B cell (primary cell): Measurements from ENCODE around the gene ITGAV. TPM values are rescaled to one million over a fixed set of nuclear protein-coding genes. Genes with fewer than 3 reads are reported as not detected.

Experiments
- ATAC-seq: fragments of 200-7000 bp; cut with Tn5 transposase; one replicate; pipeline ENCODE4 v1.10.0; 2021; ENCODE audit warnings: low read depth, mild to moderate bottlenecking, moderate number of reproducible peaks, moderate library complexity
- CTCF ChIA-PET: fragments of 350-600 bp; sonication (Branson Sonifier 250); formaldehyde crosslinking; loops from one replicate; lab custom pipeline; 2021; ENCODE audit warnings: antibody characterized with exemption, inconsistent platforms; lab: Charles Lee
- POLR2A ChIA-PET: fragments of 350-600 bp; sonication (Branson Sonifier 250); formaldehyde crosslinking; loops from one replicate; lab custom pipeline; 2021; ENCODE audit warnings: antibody characterized with exemption; lab: Charles Lee
- DNase-seq: peaks from one replicate; pipeline ENCODE4 v3.0.0; 2013
- H2AFZ ChIP-seq: 2 replicates; pipeline ENCODE4 v1.6.1; 2012; ENCODE audit warnings: mild to moderate bottlenecking, low read depth, low read length; ENCODE audit not compliant: insufficient read depth, poor library complexity, severe bottlenecking
- H3K27ac ChIP-seq, 2 donors: 1 replicate in 1 of 2; 2 replicates in 1 of 2; pipeline ENCODE4 v1.5.1; 2012 to 2013; ENCODE audit warnings: low read length in 2 of 2, mild to moderate bottlenecking in 2 of 2, moderate library complexity in 1 of 2
- H3K27me3 ChIP-seq, 4 experiments: fragments of 200-600 bp in 1 of 4; sonication (generic) in 1 of 4; replicated peaks in 1 of 4; 1 replicate in 2 of 4; 2 replicates in 2 of 4; pipeline versions ENCODE4 v1.6.1 to v1.7.0; 2013 to 2016; ENCODE audit warnings: low read length in 3 of 4, mild to moderate bottlenecking in 2 of 4, mixed read lengths in 1 of 4, moderate library complexity in 1 of 4; ENCODE audit not compliant: insufficient read depth in 4 of 4, control insufficient read depth in 3 of 4; ENCODE audit errors: control extremely low read depth in 1 of 4
- H3K36me3 ChIP-seq, 2 experiments: replicated peaks in 1 of 2; 1 replicate in 1 of 2; 2 replicates in 1 of 2; pipeline versions ENCODE4 v1.6.1 to v1.7.1; 2013; ENCODE audit warnings: low read length in 1 of 2; ENCODE audit not compliant: insufficient read depth in 2 of 2, control insufficient read depth in 1 of 2; ENCODE audit errors: control extremely low read depth in 1 of 2, extremely low read depth in 1 of 2
- H3K4me1 ChIP-seq, 2 donors: fragments of 200-600 bp in 1 of 2; sonication (generic) in 1 of 2; 1 replicate in 1 of 2; 2 replicates in 1 of 2; pipeline versions ENCODE4 v1.5.1 to v1.6.1; 2013 to 2017; ENCODE audit warnings: low read length in 2 of 2; ENCODE audit not compliant: control insufficient read depth in 2 of 2, insufficient read depth in 2 of 2
- H3K4me2 ChIP-seq: replicated peaks from 2 replicates; pipeline ENCODE3; 2012; ENCODE audit warnings: mild to moderate bottlenecking, low read depth, low read length; ENCODE audit not compliant: poor library complexity, severe bottlenecking
- H3K4me3 ChIP-seq, 5 experiments: fragments of 200-600 bp in 1 of 5; sonication (generic) in 1 of 5; 1 replicate in 3 of 5; 2 replicates in 2 of 5; pipeline versions ENCODE4 v1.5.1 to v1.7.0; 2011 to 2016; ENCODE audit warnings: low read length in 4 of 5, mild to moderate bottlenecking in 4 of 5, low read depth in 2 of 5, control low read depth in 1 of 5, moderate library complexity in 1 of 5; ENCODE audit not compliant: insufficient read depth in 1 of 5; ENCODE audit errors: control extremely low read depth in 1 of 5, extremely low read depth in 1 of 5
- H3K79me2 ChIP-seq: fragments of 200-600 bp; sonication (generic); one replicate; pipeline ENCODE4 v1.6.0; 2016; ENCODE audit warnings: low read length; ENCODE audit not compliant: control insufficient read depth, insufficient read depth
- H3K9ac ChIP-seq: fragments of 200-600 bp; sonication (generic); 2 replicates; pipeline ENCODE4 v1.6.1; 2017; ENCODE audit warnings: mild to moderate bottlenecking, low read length, moderate library complexity
- H3K9me3 ChIP-seq, 3 donors: one replicate each; pipeline versions ENCODE4 v1.6.1 to v1.7.1; 2013; ENCODE audit warnings: low read length in 2 of 3; ENCODE audit not compliant: control insufficient read depth in 2 of 3, insufficient read depth in 1 of 3; ENCODE audit errors: control extremely low read depth in 1 of 3
- H4K20me1 ChIP-seq: 2 replicates; pipeline ENCODE4 v1.6.0; 2012; ENCODE audit warnings: mild to moderate bottlenecking, low read length; ENCODE audit not compliant: insufficient read depth, control insufficient read depth, poor library complexity, severe bottlenecking
- H3K27ac Mint-ChIP-seq: one replicate; pipeline ENCODE4 v1.8.0; 2021; ENCODE audit warnings: mixed read lengths
- H3K27me3 Mint-ChIP-seq: one replicate; pipeline ENCODE4 v1.8.0; 2021; ENCODE audit warnings: mixed read lengths
- H3K4me1 Mint-ChIP-seq: one replicate; pipeline ENCODE4 v1.8.0; 2021; ENCODE audit warnings: mixed read lengths
- H3K4me3 Mint-ChIP-seq: one replicate; pipeline ENCODE4 v1.8.0; 2021; ENCODE audit warnings: mixed read lengths
- H3K9me3 Mint-ChIP-seq: one replicate; pipeline ENCODE4 v1.8.0; 2022; ENCODE audit warnings: mixed read lengths; ENCODE audit not compliant: insufficient read depth
- EZH2 ChIP-seq: IDR thresholded peaks from 2 replicates; pipeline ENCODE4 v1.6.1; 2012; ENCODE audit warnings: borderline replicate concordance, low read depth, mild to moderate bottlenecking, moderate library complexity, low read length; ENCODE audit not compliant: insufficient read depth, poor library complexity, severe bottlenecking
- WGBS: methylation state at CpG from one replicate; pipeline ENCODE4 v1.1.5; 2013; ENCODE audit warnings: missing lambda C conversion rate; ENCODE audit not compliant: insufficient coverage; 5-methylcytosine and 5-hydroxymethylcytosine counted together
- intact Hi-C: fragments of 100-400 bp; cut with micrococcal nuclease; formaldehyde crosslinking; loops from one replicate; pipeline ENCODE4 v1.10.0; 2022
- polyA plus RNA-seq: library from polyadenylated mRNA; depleted of rRNA; stranded (reverse); fragments of >200 nt; gene quantifications from 2 replicates; pipeline ENCODE4 v1.2.3, GENCODE V29; 2012
- total RNA-seq, 2 donors: library from RNA; stranded (reverse); fragments of 120-200 nt in 1 of 2; gene quantifications; 1 replicate in 1 of 2; 2 replicates in 1 of 2; pipeline versions ENCODE4 v1.2.3 to v1.2.4, GENCODE V29; 2013 to 2022
- TF ChIP-seq, protein P1 (sequence below): fragments of 200-600 bp; IDR thresholded peaks from one replicate; pipeline ENCODE4 v1.8.0; 2022; ENCODE audit warnings: antibody characterized with exemption, mild to moderate bottlenecking

Gene ITGAV
- total and polyA plus RNA-seq, 2 donors (not counting 1 experiment from before 2014, with no cell fraction given) = 0.58 to 3.6 TPM

DNA sequence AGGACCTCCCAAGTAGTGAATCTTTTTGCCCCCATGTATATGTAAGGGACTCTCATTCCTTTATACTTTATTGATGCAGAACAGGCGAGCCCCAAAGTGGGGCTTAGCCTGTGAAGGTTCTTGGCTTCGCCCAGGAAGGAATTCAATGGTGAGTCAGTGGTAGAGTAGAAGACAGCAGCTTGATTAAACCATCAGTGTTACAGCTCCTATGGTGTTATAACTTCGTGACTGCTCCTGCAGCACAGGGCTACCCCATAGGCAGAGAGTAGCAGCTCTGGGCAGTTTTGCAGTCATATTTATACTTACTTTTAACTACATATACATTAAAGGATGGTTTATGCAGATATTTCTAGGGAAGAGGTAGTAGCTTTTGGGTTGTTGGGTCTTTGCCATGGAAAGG is 115.0 kb downstream of the ITGAV start:
- H3K9me3 ChIP-seq = no peaks in the 10 kb centered on the region
- Mint-ChIP-seq H3K4me3 (no peak overlapping the region), H3K9me3 (no peaks in the 10 kb centered on the region), H3K4me1 (no peaks in the 10 kb centered on the region), H3K27ac (no peak overlapping the region), H3K27me3 (no peaks in the 10 kb centered on the region)
- no peak for ATAC-seq
- no peak overlapping the region for H3K9ac ChIP-seq
- no peak overlapping the region for H3K4me2 ChIP-seq
- no peak overlapping the region for H3K4me3 ChIP-seq
- CTCF ChIA-PET = no interaction called here
- H3K4me1 ChIP-seq = no peaks in the 10 kb centered on the region
- H2AFZ ChIP-seq = no peak overlapping the region
- H3K27me3 ChIP-seq = no peaks in the 10 kb centered on the region
- no peak overlapping the region for H3K27ac ChIP-seq
- TF ChIP-seq, protein P1, sequence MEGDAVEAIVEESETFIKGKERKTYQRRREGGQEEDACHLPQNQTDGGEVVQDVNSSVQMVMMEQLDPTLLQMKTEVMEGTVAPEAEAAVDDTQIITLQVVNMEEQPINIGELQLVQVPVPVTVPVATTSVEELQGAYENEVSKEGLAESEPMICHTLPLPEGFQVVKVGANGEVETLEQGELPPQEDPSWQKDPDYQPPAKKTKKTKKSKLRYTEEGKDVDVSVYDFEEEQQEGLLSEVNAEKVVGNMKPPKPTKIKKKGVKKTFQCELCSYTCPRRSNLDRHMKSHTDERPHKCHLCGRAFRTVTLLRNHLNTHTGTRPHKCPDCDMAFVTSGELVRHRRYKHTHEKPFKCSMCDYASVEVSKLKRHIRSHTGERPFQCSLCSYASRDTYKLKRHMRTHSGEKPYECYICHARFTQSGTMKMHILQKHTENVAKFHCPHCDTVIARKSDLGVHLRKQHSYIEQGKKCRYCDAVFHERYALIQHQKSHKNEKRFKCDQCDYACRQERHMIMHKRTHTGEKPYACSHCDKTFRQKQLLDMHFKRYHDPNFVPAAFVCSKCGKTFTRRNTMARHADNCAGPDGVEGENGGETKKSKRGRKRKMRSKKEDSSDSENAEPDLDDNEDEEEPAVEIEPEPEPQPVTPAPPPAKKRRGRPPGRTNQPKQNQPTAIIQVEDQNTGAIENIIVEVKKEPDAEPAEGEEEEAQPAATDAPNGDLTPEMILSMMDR = no peak
- no peak for TF ChIP-seq EZH2
- 100% methylated on average over 1 of the region's 3 CpGs for WGBS
- intact Hi-C loops = no loop called here
- no peaks in the 10 kb centered on the region for H4K20me1 ChIP-seq
- no peaks in the 10 kb centered on the region for H3K79me2 ChIP-seq
- no peaks in the 10 kb centered on the region for H3K36me3 ChIP-seq
- POLR2A ChIA-PET = no interaction called here
- DNase-seq = no peak

DNA sequence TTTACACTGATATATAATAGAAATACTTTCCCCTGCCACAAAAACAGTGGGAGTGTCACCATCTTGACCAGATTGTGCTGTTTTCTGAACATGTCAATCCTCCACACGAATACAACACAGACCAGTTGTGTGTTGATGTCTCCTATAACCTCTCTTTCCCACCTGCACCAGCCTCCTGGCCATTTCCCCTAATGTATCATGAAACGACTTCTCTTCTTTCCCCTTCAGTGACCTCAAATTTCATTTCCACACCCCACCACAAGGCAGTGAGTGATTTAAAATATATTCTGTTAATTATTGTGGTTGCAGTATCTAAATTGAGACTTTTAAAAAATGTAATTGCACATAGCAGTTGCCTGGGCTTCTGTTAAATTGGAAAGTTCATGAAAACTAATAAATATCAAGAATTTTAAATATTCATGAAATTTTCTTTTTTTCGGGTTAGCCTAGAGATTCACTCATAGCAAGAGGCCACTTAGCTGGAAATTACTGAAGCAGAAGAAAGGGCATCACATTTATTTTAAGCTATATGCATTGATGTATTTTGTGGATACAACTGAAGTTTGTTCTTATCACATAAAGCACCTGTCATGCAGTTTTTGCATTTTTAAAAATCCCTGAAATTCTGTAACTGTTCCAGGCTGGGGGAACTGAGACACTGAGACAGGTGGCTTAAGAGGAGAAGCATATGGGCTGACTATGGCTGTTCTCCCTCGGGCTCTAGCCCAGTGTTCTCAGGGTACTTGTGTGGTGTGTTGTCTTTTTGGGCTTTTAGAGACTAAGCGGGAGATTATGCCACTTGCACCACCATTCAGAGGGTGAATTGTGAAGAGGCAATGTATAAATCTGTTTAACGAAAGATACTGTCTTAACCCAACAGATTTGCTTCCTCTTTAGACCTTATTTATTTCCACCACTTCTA is 119.9 kb downstream of the ITGAV start:
- WGBS = 89% methylated on average over 2 of the region's 6 CpGs
- intact Hi-C loops = no loop called here
- no peak for ATAC-seq
- Histone ChIP-seq H3K9ac (no peak overlapping the region), H4K20me1 (no peaks in the 10 kb centered on the region), H3K4me1 (no peaks in the 10 kb centered on the region), H3K36me3 (no peaks in the 10 kb centered on the region), H3K27ac (no peak overlapping the region), H3K9me3 (no peaks in the 10 kb centered on the region), H3K4me3 (no peak overlapping the region), H3K27me3 (no peaks in the 10 kb centered on the region), H2AFZ (no peak overlapping the region), H3K79me2 (no peaks in the 10 kb centered on the region), H3K4me2 (no peak overlapping the region)
- TF ChIP-seq EZH2 = no peak
- TF ChIP-seq, protein P1 = no peak
- H3K27ac Mint-ChIP-seq = no peak overlapping the region
- ChIA-PET CTCF (no interaction called here), POLR2A (no interaction called here)
- DNase-seq = no peak
- H3K9me3 Mint-ChIP-seq = no peaks in the 10 kb centered on the region
- no peaks in the 10 kb centered on the region for H3K27me3 Mint-ChIP-seq
- no peaks in the 10 kb centered on the region for H3K4me1 Mint-ChIP-seq
- no peak overlapping the region for H3K4me3 Mint-ChIP-seq
